Measurements from ENCODE around the gene NPW. TPM values are rescaled to one million over a fixed set of nuclear protein-coding genes. Genes with fewer than 3 reads are reported as not detected.

The NPW gene
- total RNA-seq = 1 to 10 TPM; 1.5 to 3.5 TPM

- Mint-ChIP-seq H3K36me3 (no peaks in the 10 kb centered on the region), H3K27me3 (peaks cover 0 to 8% of the 10 kb centered on the region in 2 donors), H3K27ac (no peak within 1 kb of the TSS), H3K4me1 (ENCODE audit: low read depth in 2 of 2) (peaks cover 5 to 12% of the 10 kb centered on the region in 2 donors), H3K9me3 (no peaks in the 10 kb centered on the region), H3K4me3 (no peak within 1 kb of the TSS)
- ATAC-seq (no peak), DNase-seq (ENCODE audit: low spot score) (no peak)
These were observed at the start of gene NPW for GRCh38 chr16:2019518-2019920. Gene NPW (plus strand): TSS chr16:2019785.

GRCh38 chr16:1971796-1972489, 47.6 kb upstream of the NPW start, which contains the start of gene TBL3:
Gene TBL3 (plus strand): TSS chr16:1972053. CDS start chr16:1972165, 112 bp downstream.
- ATAC-seq (peak; percentile 97 to 98), DNase-seq (ENCODE audit: low spot score) (peak; percentile 98)
- Mint-ChIP-seq H3K27ac (peak within 1 kb of the TSS; percentile 99 to 100), H3K9me3 (no peaks in the 10 kb centered on the region), H3K36me3 (no peaks in the 10 kb centered on the region), H3K4me3 (peak within 1 kb of the TSS; percentile 96), H3K27me3 (no peaks in the 10 kb centered on the region), H3K4me1 (ENCODE audit: low read depth in 2 of 2) (peaks cover 18 to 21% of the 10 kb centered on the region in 2 donors)

GRCh38 chr16:1972490-1972877, 47.1 kb upstream of the NPW start:
- Mint-ChIP-seq H3K4me1 (ENCODE audit: low read depth in 2 of 2) (peaks cover 18 to 21% of the 10 kb centered on the region in 2 donors), H3K9me3 (no peaks in the 10 kb centered on the region), H3K36me3 (no peaks in the 10 kb centered on the region), H3K4me3 (peak overlapping the region; percentile 96), H3K27ac (peak overlapping the region; percentile 99 to 100), H3K27me3 (no peaks in the 10 kb centered on the region)
- DNase-seq (ENCODE audit: low spot score) = no peak
- peak in 1 of 2 donors; percentile 1 for ATAC-seq

GRCh38 chr16:1973461-1974156, 46.0 kb upstream of the NPW start:
- no peak for ATAC-seq
- no peak for DNase-seq (ENCODE audit: low spot score)
- no peaks in the 10 kb centered on the region for H3K36me3 Mint-ChIP-seq
- no peak overlapping the region for H3K27ac Mint-ChIP-seq
- peaks cover 18 to 21% of the 10 kb centered on the region in 2 donors for H3K4me1 Mint-ChIP-seq (ENCODE audit: low read depth in 2 of 2)
- no peaks in the 10 kb centered on the region for H3K9me3 Mint-ChIP-seq
- no peaks in the 10 kb centered on the region for H3K27me3 Mint-ChIP-seq
- H3K4me3 Mint-ChIP-seq = no peak overlapping the region

- Mint-ChIP-seq H3K36me3 (no peaks in the 10 kb centered on the region), H3K27me3 (no peaks in the 10 kb centered on the region), H3K4me1 (ENCODE audit: low read depth in 2 of 2) (peaks cover 18 to 21% of the 10 kb centered on the region in 2 donors), H3K9me3 (no peaks in the 10 kb centered on the region), H3K4me3 (no peak overlapping the region), H3K27ac (no peak overlapping the region)
- DNase-seq (ENCODE audit: low spot score) = no peak
- ATAC-seq = no peak
These were observed 45.2 kb upstream of the NPW start for GRCh38 chr16:1974157-1975070.

- H3K4me3 Mint-ChIP-seq = no peak overlapping the region
- peaks cover 0 to 2% of the 10 kb centered on the region in 2 donors for H3K27me3 Mint-ChIP-seq
- H3K36me3 Mint-ChIP-seq = no peaks in the 10 kb centered on the region
- H3K4me1 Mint-ChIP-seq (ENCODE audit: low read depth in 2 of 2) = peaks cover 18 to 21% of the 10 kb centered on the region in 2 donors
- ATAC-seq (no peak), DNase-seq (ENCODE audit: low spot score) (no peak)
- no peaks in the 10 kb centered on the region for H3K9me3 Mint-ChIP-seq
- no peak overlapping the region for H3K27ac Mint-ChIP-seq
These were observed 44.0 kb upstream of the NPW start for GRCh38 chr16:1975432-1976215.

GRCh38 chr16:1976216-1976520, 43.4 kb upstream of the NPW start:
- Mint-ChIP-seq H3K9me3 (no peaks in the 10 kb centered on the region), H3K4me1 (ENCODE audit: low read depth in 2 of 2) (peaks cover 14 to 15% of the 10 kb centered on the region in 2 donors), H3K27me3 (peaks cover 0 to 2% of the 10 kb centered on the region in 2 donors), H3K27ac (no peak overlapping the region), H3K4me3 (no peak overlapping the region), H3K36me3 (no peaks in the 10 kb centered on the region)
- no peak for ATAC-seq
- DNase-seq (ENCODE audit: low spot score) = no peak

- ATAC-seq = no peak
- no peaks in the 10 kb centered on the region for H3K36me3 Mint-ChIP-seq
- no peaks in the 10 kb centered on the region for H3K9me3 Mint-ChIP-seq
- no peak overlapping the region for H3K4me3 Mint-ChIP-seq
- no peak overlapping the region for H3K27ac Mint-ChIP-seq
- peaks cover 0 to 4% of the 10 kb centered on the region in 2 donors for H3K27me3 Mint-ChIP-seq
- H3K4me1 Mint-ChIP-seq (ENCODE audit: low read depth in 2 of 2) = peaks cover 5 to 8% of the 10 kb centered on the region in 2 donors
- DNase-seq (ENCODE audit: low spot score) = no peak
These were observed 42.4 kb upstream of the NPW start for GRCh38 chr16:1976951-1977874.

GRCh38 chr16:1977875-1978268, 41.7 kb upstream of the NPW start:
- Mint-ChIP-seq H3K27ac (no peak overlapping the region), H3K9me3 (no peaks in the 10 kb centered on the region), H3K4me1 (ENCODE audit: low read depth in 2 of 2) (peaks cover 4 to 8% of the 10 kb centered on the region in 2 donors), H3K27me3 (peaks cover 0 to 6% of the 10 kb centered on the region in 2 donors), H3K4me3 (no peak overlapping the region), H3K36me3 (no peaks in the 10 kb centered on the region)
- ATAC-seq (no peak), DNase-seq (ENCODE audit: low spot score) (no peak)

- no peaks in the 10 kb centered on the region for H3K9me3 Mint-ChIP-seq
- H3K36me3 Mint-ChIP-seq = no peaks in the 10 kb centered on the region
- H3K27me3 Mint-ChIP-seq = peaks cover 0 to 10% of the 10 kb centered on the region in 2 donors
- H3K4me1 Mint-ChIP-seq (ENCODE audit: low read depth in 2 of 2) = peaks cover 0 to 9% of the 10 kb centered on the region in 2 donors
- H3K27ac Mint-ChIP-seq = no peak overlapping the region
- no peak overlapping the region for H3K4me3 Mint-ChIP-seq
- ATAC-seq (no peak), DNase-seq (ENCODE audit: low spot score) (no peak)
These were observed 41.0 kb upstream of the NPW start for GRCh38 chr16:1978476-1979120.

GRCh38 chr16:1979271-1980029, 40.1 kb upstream of the NPW start:
- DNase-seq (ENCODE audit: low spot score) (no peak), ATAC-seq (no peak)
- peaks cover 0 to 9% of the 10 kb centered on the region in 2 donors for H3K4me1 Mint-ChIP-seq (ENCODE audit: low read depth in 2 of 2)
- no peaks in the 10 kb centered on the region for H3K36me3 Mint-ChIP-seq
- H3K9me3 Mint-ChIP-seq = no peaks in the 10 kb centered on the region
- no peak overlapping the region for H3K4me3 Mint-ChIP-seq
- H3K27ac Mint-ChIP-seq = no peak overlapping the region
- H3K27me3 Mint-ChIP-seq = peaks cover 0 to 10% of the 10 kb centered on the region in 2 donors

Data from natural killer cell treated with Interleukin-12 subunit alpha and Interleukin-12 subunit beta and Interleukin-15 and Interleukin-18, amount 100 ng/mL, for 72 hours (primary cell).